ENCODE data around the gene CLCN1.
A peak's percentile ranks its signal among the peaks of the same experiment; 100 is the strongest.

The CLCN1 gene

GRCh38 chr7:143296686-143297085 is 19.2 kb upstream of the CLCN1 start:
- DNase-seq = no peak

DNA sequence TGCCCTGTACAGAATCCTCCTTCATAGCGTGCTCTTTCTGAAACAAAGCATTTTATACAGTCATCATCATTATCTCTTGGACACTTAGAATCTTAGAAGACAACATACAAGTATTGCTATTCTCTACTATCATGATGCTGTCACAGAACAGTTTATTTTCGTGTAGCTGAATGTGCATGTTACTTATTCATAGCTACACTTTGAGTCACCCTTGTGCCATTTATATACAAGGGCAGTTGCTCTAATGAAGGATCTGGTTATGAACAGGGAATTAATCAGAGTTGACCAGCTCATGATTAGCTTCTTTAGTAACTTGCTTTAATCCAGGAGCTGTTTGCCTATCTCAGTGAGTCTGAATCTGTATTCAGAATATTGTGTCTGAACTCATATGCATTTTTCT is 16.6 kb upstream of the CLCN1 start:
- no peak for DNase-seq

DNA sequence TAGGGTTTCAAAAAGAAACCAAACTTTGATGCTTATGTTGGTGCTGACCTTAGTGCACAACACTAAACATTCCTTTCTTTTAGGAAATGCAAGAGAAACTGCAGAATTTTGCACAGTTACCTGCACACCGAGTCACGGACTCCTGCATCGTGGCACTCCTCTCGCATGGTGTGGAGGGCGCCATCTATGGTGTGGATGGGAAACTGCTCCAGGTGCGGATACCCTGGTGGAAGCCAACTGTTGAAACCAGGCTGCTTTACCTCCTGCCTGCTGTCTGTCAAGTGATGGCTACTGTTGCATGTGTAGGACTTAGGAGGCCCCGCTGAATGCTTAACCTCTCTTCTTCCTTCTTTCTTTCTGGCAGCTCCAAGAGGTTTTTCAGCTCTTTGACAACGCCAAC is 16.1 kb upstream of the CLCN1 start:
- no peak for DNase-seq

DNA sequence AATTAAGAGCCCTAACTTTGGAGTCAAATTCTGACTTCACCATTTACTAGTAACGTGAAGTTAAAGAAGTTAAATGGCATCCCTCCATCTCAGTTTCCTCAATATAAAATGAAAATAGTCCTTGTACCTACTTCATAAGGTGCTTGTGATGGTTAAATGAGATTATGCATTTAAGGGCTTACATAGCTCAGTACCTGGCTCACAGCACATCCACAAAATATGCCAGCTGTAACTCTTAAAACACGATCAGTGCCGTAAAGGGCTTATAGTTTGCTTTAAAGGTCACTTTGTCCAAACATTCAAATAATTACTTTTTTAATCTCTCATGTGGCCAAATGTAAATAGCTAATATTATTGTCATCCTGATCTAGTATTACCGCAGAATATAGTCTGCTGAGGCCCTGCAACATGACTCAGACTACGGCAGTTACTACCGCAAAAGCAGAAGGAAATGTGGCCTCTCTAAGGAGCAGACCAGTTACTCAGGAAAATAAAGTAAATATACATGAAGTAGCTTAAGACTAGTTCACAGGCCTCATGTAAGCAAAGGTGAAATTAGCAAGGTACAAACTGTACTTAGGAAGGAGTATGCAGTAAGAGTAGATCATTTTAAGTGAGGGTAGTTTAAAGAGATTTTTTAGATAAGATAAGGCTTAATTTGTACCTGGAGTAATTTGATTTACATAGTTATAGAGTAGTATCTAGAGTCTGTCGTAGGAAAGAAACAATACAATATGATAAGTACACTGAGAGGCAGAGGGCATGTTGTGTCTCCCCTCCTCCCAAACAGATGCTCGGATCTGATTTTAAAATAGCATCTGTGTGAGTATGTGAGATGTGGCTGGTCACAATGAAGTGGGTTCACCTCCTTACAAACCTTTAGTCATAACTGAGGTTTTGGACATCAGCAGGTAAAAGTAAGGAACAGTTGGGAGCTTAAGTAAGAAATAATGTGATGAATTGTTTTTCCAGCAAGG is 14.7 kb upstream of the CLCN1 start:
- DNase-seq = no peak

GRCh38 chr7:143303733-143304132 is 12.2 kb upstream of the CLCN1 start:
- no peak for DNase-seq

- DNase-seq = no peak
These were observed 11.0 kb upstream of the CLCN1 start for GRCh38 chr7:143304938-143305337.

- DNase-seq = no peak
These were observed 10.4 kb upstream of the CLCN1 start for GRCh38 chr7:143305423-143306070.

- no peak for DNase-seq
These were observed 7.3 kb upstream of the CLCN1 start for GRCh38 chr7:143308632-143309031.

DNA sequence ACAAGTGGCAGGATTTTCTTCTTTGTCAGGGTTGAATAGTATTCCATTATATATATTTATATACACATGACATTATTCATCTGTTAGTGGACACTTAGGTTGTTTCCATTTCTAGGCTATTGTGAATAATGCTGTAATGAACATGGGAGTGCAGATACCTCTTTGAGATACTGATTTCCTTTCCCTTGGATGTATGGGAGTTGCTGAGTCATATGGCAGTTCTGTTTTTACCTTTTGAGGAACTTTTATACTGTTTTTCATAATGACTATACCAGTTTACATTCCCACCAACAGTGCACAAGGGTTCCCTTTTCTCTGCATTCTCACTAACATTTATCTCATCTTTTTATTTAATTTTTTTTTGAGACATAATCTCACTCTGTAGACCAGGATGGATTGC is 1.8 kb upstream of the CLCN1 start:
- DNase-seq = no peak

DNA sequence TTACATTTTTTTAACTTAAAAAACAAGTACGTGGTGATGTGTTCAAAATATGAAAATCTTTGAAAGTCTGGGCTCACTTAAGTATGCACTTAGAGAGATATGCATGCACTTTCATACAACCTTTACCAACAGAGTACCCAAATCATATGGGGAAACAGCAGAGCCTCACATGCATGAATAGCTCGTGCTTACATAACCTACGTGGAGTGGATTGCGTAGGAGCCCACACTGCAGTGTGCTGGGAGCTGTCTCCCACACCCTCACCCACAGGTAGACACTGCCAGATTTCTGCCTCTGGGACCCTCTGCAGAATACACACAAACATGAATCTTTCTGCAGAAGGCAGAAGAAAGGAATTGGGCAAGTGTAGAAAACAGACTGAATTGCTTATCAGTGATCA is 581 bp downstream of the CLCN1 start:
- DNase-seq = no peak

DNA sequence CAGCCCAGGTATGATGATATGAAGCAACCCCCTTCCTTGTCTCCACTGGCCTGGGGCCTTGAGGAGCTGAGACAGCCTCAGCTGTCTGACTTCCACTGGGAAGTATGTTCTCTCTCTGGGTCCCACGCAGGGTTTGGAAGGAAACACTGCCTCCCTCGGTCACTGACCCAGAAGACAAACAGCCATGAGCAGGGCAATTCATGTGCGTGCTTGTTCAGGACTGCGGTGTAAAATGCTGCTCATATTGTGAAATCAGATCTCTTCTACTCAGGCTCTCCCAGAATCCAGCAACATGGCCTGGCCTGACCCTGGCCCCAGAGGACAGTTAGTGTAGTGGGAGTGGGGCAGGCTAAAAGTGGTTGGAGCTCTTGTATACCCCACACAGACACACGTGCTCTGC is 2.8 kb downstream of the CLCN1 start:
- peak; percentile 15 for DNase-seq

GRCh38 chr7:143320620-143321019 is 4.7 kb downstream of the CLCN1 start:
- DNase-seq = no peak

DNA sequence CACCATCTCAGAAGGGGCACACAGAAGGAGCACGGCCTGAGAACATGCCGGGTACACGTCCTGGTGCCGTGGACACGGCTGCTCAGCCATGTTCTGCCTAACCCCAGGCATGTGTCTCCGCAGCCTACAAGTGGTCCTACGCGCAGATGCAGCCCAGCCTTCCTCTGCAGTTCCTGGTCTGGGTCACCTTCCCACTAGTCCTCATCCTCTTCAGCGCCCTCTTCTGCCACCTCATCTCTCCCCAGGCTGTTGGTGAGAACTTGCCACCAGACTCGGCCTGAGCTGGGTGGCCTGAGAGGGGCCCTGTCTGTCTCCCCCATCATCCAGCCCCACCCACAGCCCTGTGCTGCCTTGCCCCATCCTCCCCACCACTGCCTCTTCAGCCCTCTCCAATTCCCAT is 5.3 kb downstream of the CLCN1 start:
- DNase-seq = no peak

GRCh38 chr7:143321734-143322133 is 5.8 kb downstream of the CLCN1 start:
- no peak for DNase-seq

DNA sequence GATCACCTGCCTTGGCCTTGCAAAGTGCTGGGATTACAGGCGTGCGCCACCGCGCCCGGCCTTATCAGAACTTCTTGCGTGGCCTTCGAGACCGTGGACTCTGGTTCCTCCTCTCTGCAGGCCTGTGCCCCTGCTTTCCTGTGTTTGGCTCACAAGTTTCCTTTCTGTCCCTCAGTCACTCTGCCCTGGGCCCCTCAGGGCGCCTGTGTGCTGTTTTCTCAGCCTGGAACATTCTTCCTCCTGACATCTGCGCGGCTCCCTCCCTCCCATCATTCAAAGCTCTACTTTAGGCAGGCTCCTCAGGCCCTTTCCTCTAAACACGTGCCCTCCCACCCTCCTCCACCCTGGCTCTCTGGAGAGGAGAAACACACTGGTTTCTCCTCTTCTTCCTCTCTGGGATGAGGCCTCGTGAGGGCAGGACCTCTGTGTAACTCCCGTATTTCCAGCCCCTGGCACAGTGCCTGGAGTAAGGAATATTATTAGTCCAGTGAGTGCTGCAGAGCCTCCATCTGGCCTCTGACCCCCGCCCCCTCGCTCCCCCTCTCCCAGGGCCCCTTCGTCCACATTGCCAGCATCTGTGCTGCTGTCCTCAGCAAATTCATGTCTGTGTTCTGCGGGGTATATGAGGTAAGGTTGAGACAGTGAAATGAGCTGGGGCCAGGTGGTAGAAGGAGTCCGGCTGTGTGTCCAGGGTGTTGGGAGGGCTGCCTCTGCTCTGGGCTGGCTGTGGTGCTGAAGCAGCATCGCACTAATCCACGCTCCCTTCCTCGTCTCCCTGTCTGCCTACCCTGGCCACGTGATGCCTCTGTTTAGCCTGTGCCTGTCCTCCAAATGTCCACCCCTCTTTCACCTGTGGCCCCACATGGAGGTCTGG is 7.1 kb downstream of the CLCN1 start:
- DNase-seq = no peak

DNA sequence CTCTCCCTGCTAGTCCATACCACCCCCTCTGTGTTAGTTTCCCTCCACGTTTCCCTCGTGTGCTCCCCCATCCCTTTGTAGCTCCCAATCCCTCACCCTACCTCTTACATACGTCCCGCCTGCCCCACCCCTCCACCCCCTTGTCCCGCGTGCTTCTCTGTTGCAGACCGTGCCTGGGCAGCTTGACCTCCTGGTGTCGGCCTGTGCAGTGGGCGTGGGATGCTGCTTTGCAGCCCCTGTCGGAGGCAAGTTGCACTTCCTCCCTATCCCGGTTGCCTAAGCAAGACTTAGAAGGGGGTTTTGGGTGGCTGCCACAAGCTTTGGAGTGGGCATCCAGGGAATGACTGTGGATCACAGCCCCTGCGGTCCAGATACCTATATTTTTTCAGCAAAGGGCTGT is 7.7 kb downstream of the CLCN1 start:
- no peak for DNase-seq

- no peak for DNase-seq
These were observed 9.3 kb downstream of the CLCN1 start for GRCh38 chr7:143325240-143325639.

DNA sequence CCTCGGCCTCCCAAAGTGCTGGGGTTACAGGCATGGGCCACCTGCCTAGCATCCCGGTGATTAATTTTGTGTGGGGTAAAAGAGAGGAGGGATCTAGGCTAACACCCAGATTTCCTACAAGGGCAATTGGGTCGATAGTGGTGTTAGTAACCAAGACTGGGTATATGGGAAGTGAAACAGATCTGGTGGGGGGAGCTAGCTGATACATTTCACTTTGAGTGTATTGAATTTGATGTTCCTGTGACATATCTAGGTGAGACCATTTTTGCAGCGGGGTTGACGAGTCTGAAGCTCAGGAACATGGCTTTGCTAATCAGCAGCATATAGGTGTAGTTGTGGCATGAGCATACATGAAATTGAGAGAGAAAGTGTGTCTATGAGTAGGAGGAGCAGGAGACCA is 12.0 kb downstream of the CLCN1 start:
- no peak for DNase-seq

DNA sequence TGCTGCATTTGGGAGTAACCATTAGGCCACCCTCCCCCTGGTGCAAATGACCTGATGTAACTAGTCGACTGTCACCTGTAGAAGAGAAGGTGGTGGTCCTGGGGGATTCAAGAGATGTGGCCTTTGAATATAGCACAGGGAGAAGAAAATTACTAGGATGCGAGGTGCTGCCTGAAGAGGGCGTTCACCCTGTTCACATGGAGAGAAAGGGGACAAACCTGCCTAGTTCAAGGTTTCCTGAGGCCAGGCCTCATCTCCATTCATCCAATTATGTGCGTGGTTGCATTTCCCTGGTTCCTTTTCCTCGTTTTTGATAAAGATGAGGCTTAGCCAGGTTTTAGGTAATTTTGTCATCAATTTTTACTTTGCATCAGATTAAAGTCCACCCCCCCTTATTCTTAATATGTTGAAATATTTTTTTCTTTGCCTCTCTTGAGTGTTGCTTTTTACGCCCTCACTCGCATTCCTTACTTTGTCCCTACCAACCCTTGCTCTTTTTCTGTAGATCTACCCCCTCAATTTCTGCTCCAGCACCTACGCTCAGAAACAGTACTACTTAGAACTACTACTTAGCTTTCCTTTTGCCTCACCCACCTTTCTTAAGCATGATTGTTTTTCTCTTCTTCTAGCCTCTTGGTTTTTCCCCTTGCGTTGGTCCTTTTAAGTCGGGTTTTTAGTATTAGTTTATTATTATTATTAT is 13.7 kb downstream of the CLCN1 start:
- no peak for DNase-seq

DNA sequence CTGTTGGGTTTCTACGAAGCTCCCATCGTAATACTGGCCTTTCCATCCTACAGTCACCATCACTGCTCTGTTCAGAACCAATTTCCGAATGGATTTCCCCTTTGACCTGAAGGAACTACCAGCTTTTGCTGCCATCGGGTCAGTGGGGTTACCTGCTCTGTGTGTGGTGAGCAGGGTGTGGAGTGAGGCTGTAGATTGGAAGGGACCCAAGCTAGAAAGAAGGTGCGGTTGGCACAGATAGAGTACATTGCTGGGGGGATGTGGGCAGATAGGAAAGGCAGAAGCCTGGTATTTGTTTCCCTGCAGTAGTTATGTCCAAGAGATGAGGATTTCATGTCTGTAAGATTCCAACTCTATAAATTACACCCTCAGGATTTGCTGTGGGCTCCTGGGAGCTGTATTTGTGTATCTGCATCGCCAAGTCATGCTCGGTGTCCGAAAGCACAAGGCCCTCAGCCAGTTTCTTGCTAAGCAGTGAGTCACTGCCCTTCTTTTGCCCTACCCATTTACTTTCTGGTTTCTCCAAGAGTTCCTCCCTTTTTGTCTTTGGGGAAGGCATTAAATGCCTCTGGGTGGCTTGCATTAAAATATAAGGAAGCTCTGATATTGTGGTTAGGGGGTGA is 15.4 kb downstream of the CLCN1 start:
- peak; percentile 78 for DNase-seq

DNA sequence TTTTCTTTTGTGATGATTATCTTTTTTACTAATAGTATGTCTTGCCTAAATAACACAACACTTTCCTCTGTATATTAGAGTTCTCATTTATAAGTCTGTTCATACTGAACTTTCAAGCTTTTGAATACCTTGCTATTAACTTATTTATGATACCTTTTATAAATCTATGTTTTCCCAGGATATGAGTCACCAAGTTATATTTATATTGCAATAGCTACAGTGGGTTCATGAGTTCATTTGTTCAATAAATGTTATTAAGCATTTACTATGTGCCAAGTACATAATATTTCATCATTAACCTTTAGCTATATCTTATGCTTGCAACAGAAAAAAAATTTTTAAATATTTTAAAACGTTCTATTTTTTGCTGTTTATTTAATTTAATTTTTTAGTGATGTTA is 18.3 kb downstream of the CLCN1 start:
- no peak for DNase-seq

GRCh38 chr7:143337216-143337615 is 21.3 kb downstream of the CLCN1 start:
- no peak for DNase-seq
